HCT116 (cell line): ENCODE results near the gene DOCK3. TPM values are rescaled to one million over a fixed set of nuclear protein-coding genes. Genes with fewer than 3 reads are reported as not detected.

ENCODE experiments used
- ATAC-seq: fragments of 200-7000 bp; cut with Tn5 transposase; 2 replicates; pipeline ENCODE4 v1.9.1; 2020; ENCODE audit warnings: mild to moderate bottlenecking, moderate library complexity
- BruUV-seq: library from RNA; stranded (reverse); fragments of 400-500 nt; replicated peaks from 2 replicates; lab custom pipeline; 2021; lab: Mats Ljungman, UMichigan
- CTCF ChIA-PET: fragments of 300-600 bp; sonication (Branson Sonifier 250); formaldehyde crosslinking; loops from one replicate; lab custom pipeline; 2021; ENCODE audit warnings: antibody characterized with exemption; lab: Charles Lee
- POLR2A ChIA-PET: fragments of 300-600, 350-600 bp; sonication (Branson Sonifier 250); formaldehyde crosslinking; loops from one replicate; lab custom pipeline; 2021; ENCODE audit warnings: antibody characterized with exemption; lab: Charles Lee
- RAD21 ChIA-PET, 2 experiments: fragments of 300-600 bp; sonication (Branson Sonifier 250); formaldehyde crosslinking; loops; one replicate each; lab custom pipeline; 2023; ENCODE audit warnings: low total read pairs in 2 of 2; ENCODE audit not compliant: uncharacterized antibody in 2 of 2, unreplicated experiment in 2 of 2, low non-redundant PET in 1 of 2; lab: Charles Lee
- DNase-seq: peaks from one replicate; pipeline ENCODE4 v3.0.0-alpha.2; 2010; ENCODE audit warnings: low read depth, low spot score
- H2AFZ ChIP-seq: fragments of 200-600 bp; shearing (Covaris generic), sonication (generic); 2 replicates; pipeline ENCODE4 v1.6.1; 2017; ENCODE audit warnings: low read depth, mixed run types, mixed read lengths, antibody characterized with exemption, low read length; ENCODE audit not compliant: poor library complexity, severe bottlenecking
- H3K27ac ChIP-seq: 2 replicates; pipeline ENCODE4 v1.5.1; 2012; ENCODE audit warnings: low read depth, low read length
- H3K27me3 ChIP-seq: fragments of 200-600 bp; sonication (generic); 2 replicates; pipeline ENCODE4 v1.6.1; 2016; ENCODE audit warnings: mixed run types, low read length, mixed read lengths; ENCODE audit not compliant: insufficient read depth
- H3K36me3 ChIP-seq, 2 experiments: fragments of 200-500 bp in 1 of 2; fragments of 200-600 bp in 1 of 2; sonication (Bioruptor generic) in 1 of 2; sonication (generic) in 1 of 2; 2 replicates each; pipeline versions ENCODE4 v1.5.1 to v1.6.1; 2014 to 2016; ENCODE audit warnings: low read length in 2 of 2, inconsistent platforms in 1 of 2, mixed read lengths in 1 of 2, mixed run types in 1 of 2; ENCODE audit not compliant: insufficient read depth in 2 of 2, control insufficient read depth in 1 of 2
- H3K4me1 ChIP-seq, 2 experiments: fragments of 200-600 bp in 1 of 2; sonication (generic) in 1 of 2; 2 replicates each; pipeline versions ENCODE4 v1.5.1 to v1.6.1; 2012 to 2017; ENCODE audit warnings: low read length in 2 of 2, inconsistent platforms in 1 of 2, mild to moderate bottlenecking in 1 of 2, mixed read lengths in 1 of 2, mixed run types in 1 of 2, moderate library complexity in 1 of 2; ENCODE audit not compliant: insufficient read depth in 2 of 2, control insufficient read depth in 1 of 2
- H3K4me2 ChIP-seq: fragments of 200-600 bp; sonication (generic); 2 replicates; pipeline ENCODE4 v1.6.1; 2017; ENCODE audit warnings: mixed run types, low read length, mixed read lengths
- H3K4me3 ChIP-seq, 2 experiments: fragments of 200-600 bp in 1 of 2; sonication (generic) in 1 of 2; replicated peaks in 1 of 2; 2 replicates each; pipeline ENCODE4 v1.5.1; 2011 to 2016; ENCODE audit warnings: low read length in 2 of 2, control low read depth in 1 of 2, low read depth in 1 of 2, mild to moderate bottlenecking in 1 of 2, mixed read lengths in 1 of 2, mixed run types in 1 of 2
- H3K79me2 ChIP-seq: fragments of 200-600 bp; sonication (generic); 2 replicates; pipeline ENCODE4 v1.6.1; 2017; ENCODE audit warnings: mild to moderate bottlenecking, mixed run types, low read length, moderate library complexity, mixed read lengths; ENCODE audit not compliant: insufficient read depth
- H3K9ac ChIP-seq: fragments of 200-600 bp; sonication (generic); 2 replicates; pipeline ENCODE4 v1.6.1; 2016; ENCODE audit warnings: low read length, mixed read lengths
- H3K9me2 ChIP-seq: fragments of 200-600 bp; sonication (generic), shearing (Covaris generic); 2 replicates; pipeline ENCODE4 v1.6.1; 2017; ENCODE audit warnings: mixed run types, mild to moderate bottlenecking, moderate library complexity; ENCODE audit not compliant: insufficient read depth
- H3K9me3 ChIP-seq, 2 experiments: fragments of 200-500 bp in 1 of 2; fragments of 200-600 bp in 1 of 2; sonication (Bioruptor generic) in 1 of 2; sonication (generic) in 1 of 2; 2 replicates each; pipeline ENCODE4 v1.6.1; 2014 to 2017; ENCODE audit warnings: low read length in 2 of 2, mixed read lengths in 2 of 2, inconsistent platforms in 1 of 2, low read depth in 1 of 2, mild to moderate bottlenecking in 1 of 2, mixed run types in 1 of 2, moderate library complexity in 1 of 2; ENCODE audit not compliant: control insufficient read depth in 1 of 2, insufficient read depth in 1 of 2
- H4K20me1 ChIP-seq: fragments of 200-600 bp; sonication (generic), shearing (Covaris generic); 2 replicates; pipeline ENCODE4 v1.6.1; 2017; ENCODE audit warnings: mixed run types, mild to moderate bottlenecking, moderate library complexity; ENCODE audit not compliant: insufficient read depth
- CBX3 ChIP-seq: IDR thresholded peaks from 2 replicates; pipeline ENCODE4 v1.6.1; 2012; ENCODE audit warnings: low read depth
- EZH2phosphoT487 ChIP-seq: fragments of 200-600 bp; IDR thresholded peaks from 2 replicates; pipeline ENCODE4 v1.6.1; 2018; ENCODE audit warnings: antibody characterized with exemption, borderline replicate concordance
- FOSL1 ChIP-seq: IDR thresholded peaks from 2 replicates; pipeline ENCODE4 v1.6.1; 2012; ENCODE audit warnings: low read depth
- POLR2A ChIP-seq: IDR thresholded peaks from 2 replicates; pipeline ENCODE4 v1.7.0; 2011; ENCODE audit warnings: borderline replicate concordance; ENCODE audit not compliant: insufficient read depth, insufficient read length; ENCODE audit errors: extremely low read depth
- POLR2AphosphoS5 ChIP-seq: IDR thresholded peaks from 2 replicates; pipeline ENCODE4 v1.6.1; 2011; ENCODE audit warnings: mild to moderate bottlenecking, low read depth, low read length, moderate library complexity
- RAD21 ChIP-seq: IDR thresholded peaks from 2 replicates; pipeline ENCODE4 v1.6.1; 2012; ENCODE audit warnings: low read depth, mild to moderate bottlenecking
- SP1 ChIP-seq: IDR thresholded peaks from 2 replicates; pipeline ENCODE4 v1.6.1; 2012; ENCODE audit warnings: low read depth
- SRF ChIP-seq: IDR thresholded peaks from 2 replicates; pipeline ENCODE4 v1.6.1; 2012; ENCODE audit warnings: low read depth
- YY1 ChIP-seq: IDR thresholded peaks from 2 replicates; pipeline ENCODE4 v1.6.1; 2011; ENCODE audit warnings: low read length, low read depth, moderate library complexity, mild to moderate bottlenecking; ENCODE audit not compliant: insufficient replicate concordance; ENCODE audit errors: extremely low read depth
- ZBTB33 ChIP-seq: IDR thresholded peaks from 2 replicates; pipeline ENCODE4 v1.6.1; 2011; ENCODE audit warnings: mild to moderate bottlenecking, low read length, moderate library complexity; ENCODE audit not compliant: insufficient replicate concordance; ENCODE audit errors: extremely low read depth
- ZNF274 ChIP-seq: fragments of 200-500 bp; sonication (Bioruptor generic); IDR thresholded peaks from 2 replicates; pipeline ENCODE4 v1.6.1; 2014; ENCODE audit warnings: mild to moderate bottlenecking, low read depth, low read length, inconsistent platforms
- intact Hi-C: fragments of 100-400 bp; cut with micrococcal nuclease; formaldehyde crosslinking; loops from 2 replicates; pipeline ENCODE4 v1.10.0; 2022
- total RNA-seq: library from RNA; stranded (reverse); gene quantifications from one replicate; pipeline ENCODE4 v1.2.1, GENCODE V29; 2021; ENCODE audit not compliant: unreplicated experiment

DOCK3 gene
- total RNA-seq, 1 experiment from 2014 or later, result 4.2 TPM

GRCh38 chr3:50657407-50657806 lies 17.3 kb upstream of the DOCK3 start:
- RAD21 ChIA-PET, result no interaction called here
- Histone ChIP-seq H3K79me2 (no peaks in the 10 kb centered on the region), H4K20me1 (no peaks in the 10 kb centered on the region), H3K4me3 (no peak overlapping the region), H3K27me3 (no peaks in the 10 kb centered on the region), H3K9me3 (no peaks in the 10 kb centered on the region), H3K4me1 (peaks cover 5 to 28% of the 10 kb centered on the region in 2 experiments), H3K4me2 (no peak overlapping the region), H3K27ac (no peak overlapping the region), H3K36me3 (no peaks in the 10 kb centered on the region), H3K9ac (no peak overlapping the region), H2AFZ (no peak overlapping the region), H3K9me2 (no peaks in the 10 kb centered on the region)
- DNase-seq, result no peak
- ATAC-seq, result no peak
- TF ChIP-seq SRF (no peak), ZBTB33 (no peak), RAD21 (no peak), ZNF274 (no peak), YY1 (no peak), POLR2AphosphoS5 (no peak), FOSL1 (no peak), CBX3 (no peak), POLR2A (no peak), EZH2phosphoT487 (no peak), SP1 (no peak)
- CTCF ChIA-PET, result interaction anchor here (0.9 kb wide), 1 partner anchor 18 kb away, joined by 3 read pairs; no protein-coding TSS in a partner anchor
- intact Hi-C loops, result no loop called here
- BruUV-seq, result no TSS peak
- POLR2A ChIA-PET, result no interaction called here
